Esophagus (tissue), 2 donors: Measurements from ENCODE around the gene PPP5C. TPM values are rescaled to one million over a fixed set of nuclear protein-coding genes. Genes with fewer than 3 reads are reported as not detected.
"Not testable (repeated sequence)": the region's sequence is repeated elsewhere in the genome, so short reads cannot be mapped to it uniquely, and the experiment has no call there.

Experiments
- H3K27ac ChIP-seq, 2 donors: one replicate each; pipeline ENCODE4 v1.5.1; 2013; ENCODE audit warnings: low read depth in 2 of 2, mild to moderate bottlenecking in 2 of 2, inconsistent platforms in 1 of 2, low read length in 1 of 2, moderate library complexity in 1 of 2
- H3K27me3 ChIP-seq, 2 donors: one replicate each; pipeline ENCODE4 v1.6.1; 2013; ENCODE audit warnings: low read length in 2 of 2, control low read depth in 1 of 2, mild to moderate bottlenecking in 1 of 2; ENCODE audit not compliant: insufficient read depth in 2 of 2, control insufficient read depth in 1 of 2
- H3K36me3 ChIP-seq, 2 donors: one replicate each; pipeline ENCODE4 v1.6.1; 2013; ENCODE audit warnings: low read length in 1 of 2; ENCODE audit not compliant: control insufficient read depth in 2 of 2, insufficient read depth in 2 of 2
- H3K4me1 ChIP-seq, 2 donors: one replicate each; pipeline ENCODE4 v1.6.1; 2013; ENCODE audit warnings: low read length in 1 of 2; ENCODE audit not compliant: control insufficient read depth in 2 of 2, insufficient read depth in 2 of 2
- H3K4me3 ChIP-seq, 2 donors: one replicate each; pipeline ENCODE4 v1.5.1; 2013; ENCODE audit warnings: low read length in 2 of 2, mild to moderate bottlenecking in 2 of 2, low read depth in 1 of 2, moderate library complexity in 1 of 2
- H3K9me3 ChIP-seq, 2 donors: one replicate each; pipeline ENCODE4 v1.6.1; 2013; ENCODE audit warnings: mild to moderate bottlenecking in 2 of 2, low read depth in 1 of 2, low read length in 1 of 2, moderate library complexity in 1 of 2; ENCODE audit not compliant: control insufficient read depth in 2 of 2, insufficient read depth in 1 of 2
- WGBS, 2 donors: extraction: QIAGEN DNeasy Blood & Tissue Kit; methylation state at CpG; one replicate each; pipeline ENCODE4 v1.1.7; 2013; 5-methylcytosine and 5-hydroxymethylcytosine counted together
- polyA plus RNA-seq, 2 donors: library from polyadenylated mRNA; stranded (reverse); fragments of 200-250 nt; gene quantifications; one replicate each; pipeline ENCODE4 v1.2.3, GENCODE V29; 2013
- donor health status: healthy with polysubstance abuse.
- donor health status: Bipolar disorder and iron deficiency.

The PPP5C gene
- polyA plus RNA-seq, 2 donors = 34.7 to 35.5 TPM

DNA sequence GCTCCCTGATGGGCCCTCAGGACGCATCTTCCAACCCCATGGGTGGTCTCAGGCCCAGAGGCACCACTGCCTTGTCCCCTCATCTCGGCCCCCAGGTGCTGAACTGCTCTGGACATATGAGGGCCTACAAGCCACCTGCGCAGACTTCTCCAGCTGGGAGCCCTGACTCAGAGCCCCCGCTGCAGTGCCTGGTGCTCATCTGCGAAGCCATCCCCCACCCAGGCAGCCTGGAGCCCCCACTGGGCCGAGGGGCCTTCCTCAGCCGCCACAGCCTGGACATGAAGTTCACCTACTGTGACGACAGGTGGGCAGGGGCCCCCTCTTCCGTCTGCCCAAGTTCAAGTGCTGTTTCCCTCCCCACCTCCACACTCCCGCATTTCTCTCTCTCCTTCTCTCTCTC, 37.8 kb upstream of the PPP5C start:
- no peak overlapping the region for H3K27ac ChIP-seq
- H3K4me1 ChIP-seq = no peaks in the 10 kb centered on the region
- WGBS, 2 donors = 92% methylated on average over 10 of the region's 10 CpGs
- H3K4me3 ChIP-seq = no peak overlapping the region
- H3K9me3 ChIP-seq = no peaks in the 10 kb centered on the region
- H3K36me3 ChIP-seq = no peaks in the 10 kb centered on the region
- no peaks in the 10 kb centered on the region for H3K27me3 ChIP-seq

- Histone ChIP-seq H3K36me3 (no peaks in the 10 kb centered on the region), H3K4me1 (no peaks in the 10 kb centered on the region), H3K4me3 (no peak overlapping the region), H3K27ac (no peak overlapping the region), H3K9me3 (no peaks in the 10 kb centered on the region), H3K27me3 (no peaks in the 10 kb centered on the region)
- WGBS, 2 donors = 92 to 94% methylated on average over 5 of the region's 5 CpGs
Observed at GRCh38 chr19:46311444-46311843, 35.4 kb upstream of the PPP5C start.

DNA sequence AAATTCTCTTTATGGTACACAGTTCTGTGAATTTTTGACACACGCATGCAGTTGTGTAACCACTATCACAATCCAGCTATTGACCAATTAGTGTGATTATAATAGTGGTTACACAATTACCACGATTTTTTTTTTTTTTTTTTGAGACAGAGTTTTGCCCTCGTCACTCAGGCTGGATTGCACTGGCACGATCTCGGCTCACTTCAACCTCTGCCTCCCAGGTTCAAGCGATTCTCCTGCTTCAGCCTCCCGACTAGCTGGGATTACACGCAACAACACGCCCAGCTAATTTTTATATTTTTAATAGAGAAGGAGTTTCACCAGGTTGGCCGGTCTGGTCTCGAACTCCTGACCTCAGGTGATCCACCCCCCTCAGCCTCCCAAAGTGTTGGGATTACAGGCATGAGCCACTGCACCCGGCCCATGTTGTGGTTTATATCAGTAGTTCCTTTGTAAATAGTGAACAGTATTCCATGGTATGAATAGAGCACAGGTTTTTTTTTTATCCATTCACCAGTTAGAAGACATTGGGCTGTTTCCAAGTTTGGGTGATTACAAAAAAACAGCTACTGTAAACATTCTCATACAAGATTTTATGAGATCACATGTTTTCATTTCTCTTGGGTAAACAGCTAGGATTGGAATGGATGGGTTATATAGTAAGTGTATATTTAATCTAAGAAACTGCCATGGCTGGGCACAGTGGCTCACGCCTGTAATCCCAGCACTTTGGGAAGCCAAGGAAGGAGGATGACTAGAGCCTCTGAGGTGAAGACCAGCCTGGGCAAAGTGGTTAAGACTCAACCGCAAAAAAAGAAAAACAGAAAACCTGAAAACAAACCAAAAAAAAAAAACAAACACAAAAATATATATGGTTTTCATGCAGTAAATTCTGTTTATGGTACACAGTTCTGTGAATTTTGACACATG, 33.1 kb upstream of the PPP5C start:
- 72 to 77% methylated on average over 14 of the region's 14 CpGs for WGBS, 2 donors
- not testable (repeated sequence) for H3K27me3 ChIP-seq, H3K9me3 ChIP-seq, H3K27ac ChIP-seq, H3K36me3 ChIP-seq, H3K4me3 ChIP-seq, H3K4me1 ChIP-seq

- Histone ChIP-seq H3K9me3 (no peaks in the 10 kb centered on the region), H3K36me3 (peaks cover 0 to 3% of the 10 kb centered on the region in 2 donors), H3K27ac (no peak overlapping the region), H3K4me1 (no peaks in the 10 kb centered on the region), H3K4me3 (no peak overlapping the region), H3K27me3 (no peaks in the 10 kb centered on the region)
- 71 to 79% methylated on average over 2 of the region's 2 CpGs for WGBS, 2 donors
Observed at GRCh38 chr19:46317339-46317738, 29.5 kb upstream of the PPP5C start.

DNA sequence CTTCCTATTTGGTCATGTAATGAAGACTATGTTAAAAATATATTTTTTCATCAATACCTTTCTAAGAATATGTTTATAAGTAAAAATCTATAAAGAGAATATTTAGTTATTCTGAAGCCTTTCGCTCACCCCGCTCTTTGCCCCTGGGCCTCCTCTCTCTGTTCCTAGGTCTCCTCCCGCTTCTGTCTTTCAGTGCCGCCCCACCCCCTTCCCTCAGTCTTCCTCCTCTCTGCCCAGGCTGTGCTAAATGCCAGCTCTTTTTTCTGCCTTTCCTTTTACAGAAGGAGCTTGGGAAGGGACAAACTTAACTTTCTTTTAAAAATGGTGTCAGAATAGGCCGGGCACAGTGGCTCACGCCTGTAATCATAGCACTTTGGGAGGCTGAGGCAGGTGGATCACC, 27.3 kb upstream of the PPP5C start:
- Histone ChIP-seq H3K27me3 (no peaks in the 10 kb centered on the region), H3K4me1 (no peaks in the 10 kb centered on the region), H3K9me3 (no peaks in the 10 kb centered on the region), H3K36me3 (peaks cover 0 to 3% of the 10 kb centered on the region in 2 donors), H3K27ac (no peak overlapping the region), H3K4me3 (no peak overlapping the region)
- WGBS, 2 donors = 83 to 85% methylated on average over 6 of the region's 6 CpGs

DNA sequence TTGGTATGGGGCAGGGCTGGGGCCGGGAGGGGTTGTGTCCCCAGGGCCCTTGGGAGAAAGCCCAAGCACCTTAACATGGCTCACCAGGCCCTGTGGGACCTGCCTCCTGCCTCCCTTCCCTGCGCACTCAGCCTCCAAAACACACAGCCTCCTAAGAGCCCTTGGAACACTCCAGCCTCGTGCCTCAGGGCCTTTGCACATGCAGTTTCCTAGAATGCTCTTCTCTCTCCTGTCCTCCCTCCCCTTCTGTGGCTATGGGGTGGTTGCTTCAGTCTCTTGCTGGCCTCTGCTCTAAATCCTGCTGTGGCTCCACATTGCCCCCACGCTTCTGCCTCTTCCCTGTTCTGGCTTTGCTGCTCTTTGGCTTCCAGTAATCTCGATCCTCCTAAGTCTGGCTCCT, 26.3 kb upstream of the PPP5C start:
- 89 to 91% methylated on average over 5 of the region's 5 CpGs for WGBS, 2 donors
- no peaks in the 10 kb centered on the region for H3K9me3 ChIP-seq
- no peak overlapping the region for H3K4me3 ChIP-seq
- H3K4me1 ChIP-seq = no peaks in the 10 kb centered on the region
- H3K27me3 ChIP-seq = no peaks in the 10 kb centered on the region
- H3K27ac ChIP-seq = no peak overlapping the region
- H3K36me3 ChIP-seq = peaks cover 0 to 3% of the 10 kb centered on the region in 2 donors

- Histone ChIP-seq H3K36me3 (peaks cover 0 to 3% of the 10 kb centered on the region in 2 donors), H3K27me3 (no peaks in the 10 kb centered on the region), H3K27ac (no peak overlapping the region), H3K9me3 (peaks cover 5 to 7% of the 10 kb centered on the region in 2 donors), H3K4me3 (no peak overlapping the region), H3K4me1 (no peaks in the 10 kb centered on the region)
- WGBS, 2 donors = 94 to 96% methylated on average over 12 of the region's 12 CpGs
Observed at GRCh38 chr19:46321653-46322052, 25.2 kb upstream of the PPP5C start.

- not testable (repeated sequence) for H3K36me3 ChIP-seq
Observed at GRCh38 chr19:46323227-46323626, 23.7 kb upstream of the PPP5C start.

DNA sequence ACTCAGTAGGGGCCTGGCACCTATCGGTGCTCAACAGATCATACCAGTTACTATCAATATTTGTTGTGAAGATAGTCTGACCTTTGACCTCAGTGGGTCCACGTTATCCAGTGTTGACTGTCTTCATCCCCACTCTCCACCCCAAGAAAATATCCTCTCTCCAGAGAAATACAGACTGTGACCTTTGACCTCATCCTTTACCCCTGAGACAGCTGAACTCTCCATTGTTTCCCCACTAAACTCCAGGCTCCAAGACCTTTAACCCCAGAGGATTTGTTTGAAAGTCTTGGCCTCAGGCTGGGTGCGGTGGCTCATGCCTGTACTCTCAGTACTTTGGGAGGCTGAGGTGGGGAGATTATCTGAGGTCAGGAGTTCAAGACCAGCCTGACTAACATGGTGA, 22.6 kb upstream of the PPP5C start:
- WGBS, 2 donors = 68 to 74% methylated on average over 3 of the region's 3 CpGs
- Histone ChIP-seq H3K36me3 (peaks cover 0 to 5% of the 10 kb centered on the region in 2 donors), H3K9me3 (peaks cover 7 to 11% of the 10 kb centered on the region in 2 donors)

More at GRCh38 chr19:46323227-46323626, 23.7 kb upstream of the PPP5C start:
- WGBS, 2 donors = 82 to 86% methylated on average over 9 of the region's 9 CpGs
- H3K4me3 ChIP-seq, H3K27me3 ChIP-seq, H3K27ac ChIP-seq, H3K4me1 ChIP-seq: not testable (repeated sequence)
- peaks cover 7 to 11% of the 10 kb centered on the region in 2 donors for H3K9me3 ChIP-seq

DNA sequence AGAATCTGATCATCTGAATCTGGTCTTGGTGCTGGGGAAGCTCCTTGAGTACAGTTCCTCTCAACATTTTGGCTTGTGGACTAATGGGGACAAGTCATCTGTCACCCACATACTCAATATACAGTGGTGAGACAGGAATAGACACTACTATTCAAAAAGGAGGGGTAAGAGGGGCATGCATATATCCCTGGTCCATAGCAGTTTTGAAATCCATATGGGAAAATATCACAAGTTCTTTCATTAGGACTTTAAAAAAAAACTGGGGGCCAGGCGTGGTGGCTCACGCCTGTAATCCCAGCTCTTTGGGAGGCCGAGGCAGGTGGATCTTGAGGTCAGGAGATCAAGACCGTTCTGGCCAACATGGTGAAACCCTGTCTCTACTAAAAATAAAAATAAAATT, 20.3 kb upstream of the PPP5C start:
- Histone ChIP-seq H3K4me3 (no peak overlapping the region), H3K36me3 (peaks cover 0 to 4% of the 10 kb centered on the region in 2 donors), H3K27ac (no peak overlapping the region), H3K27me3 (no peaks in the 10 kb centered on the region), H3K4me1 (no peaks in the 10 kb centered on the region), H3K9me3 (peaks cover 7 to 11% of the 10 kb centered on the region in 2 donors)
- WGBS, 2 donors = 93 to 99% methylated on average over 4 of the region's 4 CpGs

More for the DNA sequence above, 22.6 kb upstream of the PPP5C start:
- Histone ChIP-seq H3K4me3 (no peak overlapping the region), H3K4me1 (no peaks in the 10 kb centered on the region), H3K27me3 (no peaks in the 10 kb centered on the region), H3K27ac (no peak overlapping the region)
